Renal cortical epithelial cell (primary cell): ENCODE results near the gene MFSD12. TPM values are rescaled to one million over a fixed set of nuclear protein-coding genes. Genes with fewer than 3 reads are reported as not detected.
A peak's percentile ranks its signal among the peaks of the same experiment; 100 is the strongest.
"Not testable (repeated sequence)": the region's sequence is repeated elsewhere in the genome, so short reads cannot be mapped to it uniquely, and the experiment has no call there.

ENCODE experiments used
- DNase-seq: peaks from one replicate; pipeline ENCODE4 v3.0.0-alpha.2; 2011; ENCODE audit warnings: low read depth
- total RNA-seq: library from RNA; depleted of rRNA; stranded (reverse); fragments of >200 nt; gene quantifications from 2 replicates; pipeline ENCODE4 v1.2.3, GENCODE V29; 2014

The MFSD12 gene
- total RNA-seq, 1 donor from 2014 or later, result 227 TPM

GRCh38 chr19:3584036-3584802 lies 26.8 kb upstream of the MFSD12 start:
- DNase-seq, result not testable (repeated sequence)

- DNase-seq, result not testable (repeated sequence)
These were observed 24.4 kb upstream of the MFSD12 start for GRCh38 chr19:3581792-3582191.

GRCh38 chr19:3580156-3580934 lies 23.0 kb upstream of the MFSD12 start:
- peak; percentile 61 for DNase-seq

GRCh38 chr19:3578390-3578789 lies 21.0 kb upstream of the MFSD12 start:
- DNase-seq, result no peak

- DNase-seq, result no peak
These were observed 20.4 kb upstream of the MFSD12 start for GRCh38 chr19:3577723-3578344.

GRCh38 chr19:3576696-3577443 lies 19.5 kb upstream of the MFSD12 start:
- no peak for DNase-seq

GRCh38 chr19:3575949-3576673 lies 18.7 kb upstream of the MFSD12 start:
- DNase-seq, result no peak

- DNase-seq, result no peak
These were observed 17.9 kb upstream of the MFSD12 start for GRCh38 chr19:3575260-3575741.

GRCh38 chr19:3573858-3574637 lies 16.7 kb upstream of the MFSD12 start:
- peak; percentile 88 for DNase-seq

- DNase-seq, result no peak
These were observed 15.9 kb upstream of the MFSD12 start for GRCh38 chr19:3573162-3573857.

GRCh38 chr19:3572855-3573161 lies 15.4 kb upstream of the MFSD12 start, which contains the start of gene HMG20B:
Gene HMG20B, plus strand, starts transcription at chr19:3572944. Its CDS starts 366 bp downstream, at chr19:3573310.
- no peak for DNase-seq

- peak; percentile 98 for DNase-seq
These were observed 14.9 kb upstream of the MFSD12 start for GRCh38 chr19:3572132-3572854.

GRCh38 chr19:3570606-3571011 lies 13.2 kb upstream of the MFSD12 start:
- no peak for DNase-seq

- not testable (repeated sequence) for DNase-seq
These were observed 12.7 kb upstream of the MFSD12 start for GRCh38 chr19:3570042-3570441.

- peak; percentile 75 for DNase-seq
These were observed 7.8 kb upstream of the MFSD12 start for GRCh38 chr19:3565139-3565538.

GRCh38 chr19:3563709-3564524 lies 6.5 kb upstream of the MFSD12 start:
- no peak for DNase-seq

GRCh38 chr19:3556978-3557460 lies 367 bp downstream of the MFSD12 start:
- no peak for DNase-seq

- no peak for DNase-seq
These were observed 886 bp downstream of the MFSD12 start for GRCh38 chr19:3556423-3556977.
